ENCODE results near the gene DENND6B.
A peak's percentile ranks its signal among the peaks of the same experiment; 100 is the strongest.

DENND6B gene

DNA sequence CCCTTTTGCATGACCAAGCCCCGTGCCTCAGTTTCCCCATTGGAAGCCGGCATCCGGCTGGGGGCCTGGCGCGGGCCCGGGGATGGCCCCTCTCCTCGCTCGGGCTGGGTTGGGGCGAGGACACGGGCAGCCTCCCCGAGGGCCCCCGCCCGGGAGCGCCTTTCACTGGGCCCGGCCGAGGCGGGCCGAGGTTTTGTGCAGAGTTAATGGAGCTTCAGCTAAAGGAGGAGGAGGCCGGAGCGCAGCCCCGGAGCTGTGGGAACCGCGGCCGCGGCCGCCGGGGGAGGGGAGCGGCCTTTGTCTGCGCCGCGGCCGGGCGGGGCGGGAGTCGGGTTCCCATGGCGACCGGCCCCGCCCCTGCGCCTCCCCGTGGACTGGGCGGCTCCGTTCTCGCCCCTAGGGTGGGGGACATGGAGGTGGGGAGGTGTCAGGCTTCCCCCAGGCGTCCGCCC is 55.3 kb downstream of the DENND6B start:
- peak; percentile 64 to 68 for DNase-seq
- Histone ChIP-seq H3K4me1 (ENCODE audit: control insufficient read depth in 1 of 2, insufficient read depth in 2 of 2, low read length in 2 of 2) (peaks cover 10 to 20% of the 10 kb centered on the region in 2 experiments), H3K79me1 (ENCODE audit: low read length) (no peaks in the 10 kb centered on the region), H3K9ac (ENCODE audit: low read length) (no peak overlapping the region), H2AFZ (ENCODE audit: insufficient read depth, low read length, poor library complexity) (no peak overlapping the region), H3K23ac (ENCODE audit: low read length) (no peak overlapping the region), H3K27ac (ENCODE audit: low read depth, low read length) (no peak overlapping the region), H2BK120ac (ENCODE audit: insufficient read depth, low read length, poor library complexity) (no peak overlapping the region), H2AK5ac (ENCODE audit: low read length) (no peak overlapping the region), H3K79me2 (ENCODE audit: control insufficient read depth, insufficient read depth, low read length, poor library complexity) (no peaks in the 10 kb centered on the region), H4K91ac (ENCODE audit: low read depth, low read length) (no peak overlapping the region), H4K8ac (ENCODE audit: low read depth, low read length) (no peak overlapping the region), H3K14ac (ENCODE audit: low read length) (no peak overlapping the region), H3K36me3 (ENCODE audit: control insufficient read depth in 1 of 2, insufficient read depth in 2 of 2, low read length in 2 of 2) (peaks cover 21 to 24% of the 10 kb centered on the region in 2 experiments), H3K4me3 (ENCODE audit: low read depth, low read length) (no peak overlapping the region), H3K4me2 (ENCODE audit: low read length) (peak overlapping the region; percentile 62), H4K12ac (ENCODE audit: low read depth, low read length) (no peak overlapping the region), H2BK5ac (ENCODE audit: low read depth, low read length, poor library complexity) (no peak overlapping the region), H2BK12ac (ENCODE audit: low read length) (no peak overlapping the region), H3K27me3 (ENCODE audit: insufficient read depth, low read length) (peaks cover 36% of the 10 kb centered on the region), H3K9me3 (ENCODE audit: insufficient read depth, low read depth, low read length) (peaks cover 17% of the 10 kb centered on the region), H3K4ac (ENCODE audit: low read depth, low read length) (no peak overlapping the region), H3K18ac (ENCODE audit: low read length) (no peak overlapping the region)
- no CpG with 5 or more reads among the region's 45 CpGs for WGBS (ENCODE audit: extremely low coverage, insufficient coverage, insufficient read length)

DNA sequence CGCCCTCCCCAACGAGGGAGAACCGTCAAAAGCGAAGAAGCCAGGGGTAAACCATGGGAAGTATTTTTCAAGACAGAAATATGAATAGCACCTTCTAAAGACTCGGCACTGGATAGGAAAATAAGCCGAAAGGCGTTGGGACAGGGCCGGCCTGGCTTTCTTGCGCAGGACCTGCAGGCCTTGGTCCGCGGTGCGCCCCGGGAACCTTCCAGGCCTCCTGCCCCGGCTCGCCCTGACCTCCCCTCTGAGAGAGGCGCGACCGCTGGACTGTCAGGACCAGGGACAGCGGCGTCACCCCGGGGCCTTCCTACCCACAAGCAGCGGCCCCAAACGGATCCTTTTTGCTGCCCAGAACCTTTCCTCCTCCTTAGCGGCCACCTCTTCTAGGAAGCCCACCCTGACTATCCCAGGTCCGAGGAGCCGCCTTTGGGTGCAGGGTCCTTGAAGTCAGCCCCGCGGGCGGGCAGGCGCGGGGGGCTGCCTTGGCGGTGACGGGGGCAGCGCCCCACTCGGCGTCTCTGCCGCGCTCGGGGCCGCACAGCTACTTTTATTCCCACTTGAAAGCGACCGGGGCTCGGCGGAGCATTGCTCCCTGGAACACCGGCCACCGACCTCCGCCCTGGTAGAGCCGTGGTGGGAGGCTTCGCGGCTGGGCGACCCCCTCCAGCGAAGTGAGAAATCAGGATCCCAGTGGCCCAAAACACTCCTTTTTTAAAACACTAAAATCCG is 56.0 kb downstream of the DENND6B start:
- no peak overlapping the region for H3K9ac ChIP-seq (ENCODE audit: low read length)
- H2AK5ac ChIP-seq (ENCODE audit: low read length): no peak overlapping the region
- H3K27me3 ChIP-seq (ENCODE audit: insufficient read depth, low read length): peaks cover 36% of the 10 kb centered on the region
- no peak overlapping the region for H4K8ac ChIP-seq (ENCODE audit: low read depth, low read length)
- H3K79me2 ChIP-seq (ENCODE audit: control insufficient read depth, insufficient read depth, low read length, poor library complexity): no peaks in the 10 kb centered on the region
- WGBS (ENCODE audit: extremely low coverage, insufficient coverage, insufficient read length): no CpG with 5 or more reads among the region's 53 CpGs
- H3K27ac ChIP-seq (ENCODE audit: low read depth, low read length): no peak overlapping the region
- H2BK12ac ChIP-seq (ENCODE audit: low read length): no peak overlapping the region
- no peak overlapping the region for H2BK120ac ChIP-seq (ENCODE audit: insufficient read depth, low read length, poor library complexity)
- no peaks in the 10 kb centered on the region for H3K79me1 ChIP-seq (ENCODE audit: low read length)
- H3K18ac ChIP-seq (ENCODE audit: low read length): no peak overlapping the region
- no peak overlapping the region for H2BK5ac ChIP-seq (ENCODE audit: low read depth, low read length, poor library complexity)
- no peak overlapping the region for H3K23ac ChIP-seq (ENCODE audit: low read length)
- no peak overlapping the region for H4K12ac ChIP-seq (ENCODE audit: low read depth, low read length)
- H3K4me2 ChIP-seq (ENCODE audit: low read length): peak overlapping the region; percentile 62
- peaks cover 14 to 17% of the 10 kb centered on the region in 2 experiments for H3K36me3 ChIP-seq (ENCODE audit: control insufficient read depth in 1 of 2, insufficient read depth in 2 of 2, low read length in 2 of 2)
- H3K4me1 ChIP-seq (ENCODE audit: control insufficient read depth in 1 of 2, insufficient read depth in 2 of 2, low read length in 2 of 2): peaks cover 10 to 17% of the 10 kb centered on the region in 2 experiments
- H2AFZ ChIP-seq (ENCODE audit: insufficient read depth, low read length, poor library complexity): no peak overlapping the region
- no peak overlapping the region for H3K4ac ChIP-seq (ENCODE audit: low read depth, low read length)
- peak; percentile 48 to 66 for DNase-seq
- no peak overlapping the region for H3K14ac ChIP-seq (ENCODE audit: low read length)
- peaks cover 17% of the 10 kb centered on the region for H3K9me3 ChIP-seq (ENCODE audit: insufficient read depth, low read depth, low read length)
- H3K4me3 ChIP-seq (ENCODE audit: low read depth, low read length): no peak overlapping the region
- H4K91ac ChIP-seq (ENCODE audit: low read depth, low read length): no peak overlapping the region

DNA sequence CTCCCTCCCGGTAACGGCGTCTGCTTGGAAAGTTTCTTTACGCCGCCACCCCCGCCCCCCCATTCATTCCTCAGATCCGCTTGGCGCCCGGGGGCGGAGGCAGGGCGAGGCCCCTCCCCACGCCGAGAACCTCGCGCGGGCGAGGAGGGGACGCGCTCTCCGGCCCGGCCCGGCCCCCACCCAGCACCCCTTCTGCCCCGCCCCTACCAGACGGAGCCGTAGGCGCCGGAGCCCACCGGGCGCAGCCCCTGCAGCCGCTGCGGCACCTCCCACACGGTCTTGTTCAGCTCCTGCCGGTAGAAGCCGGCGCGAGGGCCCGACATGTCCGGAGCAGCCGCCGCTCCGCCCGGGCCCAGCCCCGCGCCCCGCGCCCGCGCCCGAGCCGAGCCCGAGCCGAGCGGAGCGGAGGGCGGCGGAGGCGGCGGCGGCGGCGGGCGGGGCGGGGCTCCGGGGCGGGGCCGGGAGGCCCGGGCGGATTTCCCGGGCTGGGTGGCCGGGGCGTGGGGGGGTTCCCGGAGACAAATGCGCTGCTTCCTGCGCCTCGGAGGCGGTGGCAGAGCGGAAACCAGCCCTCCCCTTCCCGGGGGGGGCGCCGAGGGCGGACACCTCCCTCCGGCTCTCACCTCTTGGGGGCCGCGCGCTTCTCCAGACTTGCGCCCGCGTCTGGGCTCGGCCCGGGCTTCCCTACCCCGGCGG is 56.7 kb downstream of the DENND6B start, which contains the start of gene MAPK11:
TSS of gene MAPK11 (minus strand) at position 411 of the 696 bp plus-strand sequence. CDS start at position 323, 88 bp downstream.
- no peak within 1 kb of the TSS for H4K12ac ChIP-seq (ENCODE audit: low read depth, low read length)
- WGBS (ENCODE audit: extremely low coverage, insufficient coverage, insufficient read length): no CpG with 5 or more reads among the region's 92 CpGs
- H4K91ac ChIP-seq (ENCODE audit: low read depth, low read length): no peak within 1 kb of the TSS
- H3K18ac ChIP-seq (ENCODE audit: low read length): no peak within 1 kb of the TSS
- H2BK120ac ChIP-seq (ENCODE audit: insufficient read depth, low read length, poor library complexity): no peak within 1 kb of the TSS
- no peak within 1 kb of the TSS for H3K14ac ChIP-seq (ENCODE audit: low read length)
- no peaks in the 10 kb centered on the region for H3K79me1 ChIP-seq (ENCODE audit: low read length)
- H3K27ac ChIP-seq (ENCODE audit: low read depth, low read length): no peak within 1 kb of the TSS
- no peak for DNase-seq
- H3K79me2 ChIP-seq (ENCODE audit: control insufficient read depth, insufficient read depth, low read length, poor library complexity): no peaks in the 10 kb centered on the region
- H3K9ac ChIP-seq (ENCODE audit: low read length): no peak within 1 kb of the TSS
- H3K4me2 ChIP-seq (ENCODE audit: low read length): peak within 1 kb of the TSS; percentile 62
- H2AK5ac ChIP-seq (ENCODE audit: low read length): no peak within 1 kb of the TSS
- H3K36me3 ChIP-seq (ENCODE audit: control insufficient read depth in 1 of 2, insufficient read depth in 2 of 2, low read length in 2 of 2): peaks cover 8 to 10% of the 10 kb centered on the region in 2 experiments
- H4K8ac ChIP-seq (ENCODE audit: low read depth, low read length): no peak within 1 kb of the TSS
- no peak within 1 kb of the TSS for H3K4me3 ChIP-seq (ENCODE audit: low read depth, low read length)
- no peak within 1 kb of the TSS for H2BK12ac ChIP-seq (ENCODE audit: low read length)
- no peak within 1 kb of the TSS for H2AFZ ChIP-seq (ENCODE audit: insufficient read depth, low read length, poor library complexity)
- no peak within 1 kb of the TSS for H3K4ac ChIP-seq (ENCODE audit: low read depth, low read length)
- H3K27me3 ChIP-seq (ENCODE audit: insufficient read depth, low read length): peaks cover 36% of the 10 kb centered on the region
- H3K23ac ChIP-seq (ENCODE audit: low read length): no peak within 1 kb of the TSS
- peaks cover 16% of the 10 kb centered on the region for H3K9me3 ChIP-seq (ENCODE audit: insufficient read depth, low read depth, low read length)
- no peak within 1 kb of the TSS for H2BK5ac ChIP-seq (ENCODE audit: low read depth, low read length, poor library complexity)
- peaks cover 10 to 11% of the 10 kb centered on the region in 2 experiments for H3K4me1 ChIP-seq (ENCODE audit: control insufficient read depth in 1 of 2, insufficient read depth in 2 of 2, low read length in 2 of 2)

DNA sequence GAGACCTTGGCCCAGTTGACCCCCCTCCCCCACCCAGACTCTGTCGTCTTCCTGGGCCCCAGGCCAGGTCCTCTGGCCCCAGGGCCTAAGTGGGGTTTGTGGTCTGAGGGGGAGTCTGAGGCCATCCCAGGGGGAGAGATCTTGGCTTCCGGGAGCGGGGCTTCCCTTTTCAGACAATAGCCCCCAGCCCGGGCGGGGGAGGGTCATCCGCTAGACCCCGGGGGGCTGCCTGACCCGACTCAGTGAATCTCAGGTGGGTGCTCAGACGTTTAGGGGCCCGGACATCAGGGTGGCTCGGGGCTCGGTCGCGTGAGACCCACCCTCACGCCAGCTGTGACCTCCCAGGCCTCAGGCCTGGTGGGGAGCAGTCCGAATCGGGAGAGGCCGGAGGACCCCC is 57.2 kb downstream of the DENND6B start:
- Histone ChIP-seq H3K18ac (ENCODE audit: low read length) (no peak overlapping the region), H3K9ac (ENCODE audit: low read length) (no peak overlapping the region), H3K27me3 (ENCODE audit: insufficient read depth, low read length) (peaks cover 36% of the 10 kb centered on the region)

More for the DNA sequence above, 57.2 kb downstream of the DENND6B start:
- Histone ChIP-seq H3K79me2 (ENCODE audit: control insufficient read depth, insufficient read depth, low read length, poor library complexity) (no peaks in the 10 kb centered on the region), H3K4me3 (ENCODE audit: low read depth, low read length) (no peak overlapping the region), H3K9me3 (ENCODE audit: insufficient read depth, low read depth, low read length) (peaks cover 16% of the 10 kb centered on the region), H4K12ac (ENCODE audit: low read depth, low read length) (no peak overlapping the region), H2BK120ac (ENCODE audit: insufficient read depth, low read length, poor library complexity) (no peak overlapping the region), H3K4me1 (ENCODE audit: control insufficient read depth in 1 of 2, insufficient read depth in 2 of 2, low read length in 2 of 2) (peaks cover 6 to 9% of the 10 kb centered on the region in 2 experiments), H2BK5ac (ENCODE audit: low read depth, low read length, poor library complexity) (no peak overlapping the region), H3K27ac (ENCODE audit: low read depth, low read length) (no peak overlapping the region), H3K79me1 (ENCODE audit: low read length) (no peaks in the 10 kb centered on the region), H3K4ac (ENCODE audit: low read depth, low read length) (no peak overlapping the region), H3K4me2 (ENCODE audit: low read length) (peak overlapping the region; percentile 42), H2BK12ac (ENCODE audit: low read length) (no peak overlapping the region), H2AFZ (ENCODE audit: insufficient read depth, low read length, poor library complexity) (no peak overlapping the region), H4K8ac (ENCODE audit: low read depth, low read length) (no peak overlapping the region), H3K36me3 (ENCODE audit: control insufficient read depth in 1 of 2, insufficient read depth in 2 of 2, low read length in 2 of 2) (peaks cover 4 to 6% of the 10 kb centered on the region in 2 experiments), H3K23ac (ENCODE audit: low read length) (no peak overlapping the region), H4K91ac (ENCODE audit: low read depth, low read length) (no peak overlapping the region), H3K14ac (ENCODE audit: low read length) (no peak overlapping the region), H2AK5ac (ENCODE audit: low read length) (no peak overlapping the region)
- WGBS (ENCODE audit: extremely low coverage, insufficient coverage, insufficient read length): no CpG with 5 or more reads among the region's 18 CpGs
- no peak for DNase-seq

Measured in trophoblast cell (in vitro differentiated cells and primary cell).